HG03439 (cell line): Measurements from ENCODE around the gene MLXIP.

ENCODE experiments used
- ATAC-seq: cut with Tn5 transposase; IDR thresholded peaks from one replicate; pipeline ENCODE4 v1.9.1; 2021; ENCODE audit warnings: mild to moderate bottlenecking, moderate library complexity; ENCODE audit not compliant: unreplicated experiment

The MLXIP gene

DNA sequence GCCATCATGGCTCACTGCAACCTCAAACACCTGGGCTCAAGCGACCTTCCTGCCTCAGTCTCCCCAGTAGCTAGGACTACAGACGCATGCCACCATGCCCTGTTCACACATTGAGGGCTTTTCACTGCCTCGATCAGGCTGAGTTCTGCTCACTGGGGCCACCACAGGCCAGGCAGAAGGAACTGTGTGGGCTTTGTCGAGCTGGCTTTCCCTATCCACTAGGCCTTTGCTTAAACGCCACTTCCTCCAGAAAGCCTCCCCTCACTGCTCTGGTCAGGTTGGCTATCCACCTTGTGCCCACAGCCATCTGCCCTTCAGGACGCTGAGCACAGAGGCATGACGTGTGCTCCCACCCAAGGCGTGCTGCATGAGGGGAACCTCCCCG is 45.2 kb downstream of the MLXIP start:
- no peak for ATAC-seq

DNA sequence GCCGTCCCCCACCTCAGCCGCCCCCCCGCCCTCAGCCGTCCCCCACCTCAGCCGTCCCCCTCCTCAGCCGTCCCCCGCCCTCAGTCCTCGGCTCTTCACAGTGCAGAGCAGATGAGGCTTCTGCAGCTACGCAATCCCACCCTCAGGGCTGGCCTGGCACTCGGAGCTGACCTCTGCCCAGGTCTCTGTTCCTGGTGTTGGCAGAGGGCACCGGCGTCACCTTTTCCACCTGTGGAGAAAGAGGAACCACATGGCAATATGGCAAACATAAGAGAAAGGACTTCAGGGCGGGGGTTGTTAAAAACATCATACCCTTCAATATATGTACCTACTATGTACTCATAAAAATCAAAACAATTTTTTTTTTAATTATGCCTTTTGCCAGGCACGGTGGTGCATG is 45.8 kb downstream of the MLXIP start:
- ATAC-seq: no peak

DNA sequence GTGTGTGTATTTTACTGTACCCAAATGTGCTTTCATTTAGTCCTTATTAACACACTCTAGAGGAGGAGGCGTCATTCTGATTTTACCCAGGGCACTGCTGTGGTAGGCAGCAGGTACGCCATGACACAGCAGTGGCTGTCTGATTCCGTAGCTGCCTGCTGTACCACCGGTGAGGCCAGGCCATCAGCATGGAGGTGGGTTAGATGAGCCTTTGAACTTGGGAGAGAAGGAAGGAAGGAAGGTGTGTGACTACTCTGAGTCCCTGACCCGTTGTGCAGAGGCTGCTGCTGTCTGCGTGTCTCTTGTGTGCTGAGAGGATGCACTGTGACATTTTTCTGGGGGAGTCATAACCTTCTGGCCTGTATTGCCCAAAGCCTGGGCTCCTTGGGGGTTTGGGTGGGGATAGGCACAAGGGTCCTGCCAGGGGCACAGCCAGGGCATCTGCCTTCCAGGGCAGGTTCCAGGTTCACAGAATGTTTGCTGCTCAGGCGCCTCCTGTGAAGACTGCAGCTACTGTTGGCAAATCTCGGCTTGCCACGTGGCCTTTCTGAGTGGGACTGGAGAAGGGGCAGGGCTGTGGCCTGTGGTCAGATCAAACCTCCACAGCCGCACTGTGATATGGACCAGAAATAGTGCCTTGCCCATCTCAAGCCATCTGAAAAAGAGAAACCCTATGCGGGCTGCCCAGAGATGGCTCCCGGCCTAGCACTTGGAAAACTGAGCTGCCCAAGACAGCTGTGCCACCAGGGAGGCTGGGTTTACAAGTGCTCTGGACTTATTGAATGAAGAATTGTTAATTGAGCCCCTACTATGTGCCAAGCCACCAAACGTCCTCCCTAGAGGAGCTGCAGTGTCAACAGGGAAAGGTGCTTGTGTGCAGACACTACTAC is 47.1 kb downstream of the MLXIP start:
- no peak for ATAC-seq

DNA sequence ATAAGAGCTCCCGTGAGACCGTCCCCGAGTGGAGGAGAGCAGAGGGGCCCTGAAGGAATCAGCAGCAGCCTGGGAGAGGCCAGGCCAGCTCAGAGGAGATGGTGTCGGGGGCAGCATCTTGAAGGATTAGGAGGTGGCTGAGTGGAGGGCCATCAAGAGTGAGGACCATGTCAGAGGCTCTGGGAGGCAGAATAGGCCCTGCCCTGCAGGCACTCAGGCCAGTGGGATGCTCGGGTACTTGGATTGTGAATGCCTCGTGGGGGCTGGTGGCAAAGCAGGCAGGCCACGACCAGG is 47.7 kb downstream of the MLXIP start:
- ATAC-seq: no peak

DNA sequence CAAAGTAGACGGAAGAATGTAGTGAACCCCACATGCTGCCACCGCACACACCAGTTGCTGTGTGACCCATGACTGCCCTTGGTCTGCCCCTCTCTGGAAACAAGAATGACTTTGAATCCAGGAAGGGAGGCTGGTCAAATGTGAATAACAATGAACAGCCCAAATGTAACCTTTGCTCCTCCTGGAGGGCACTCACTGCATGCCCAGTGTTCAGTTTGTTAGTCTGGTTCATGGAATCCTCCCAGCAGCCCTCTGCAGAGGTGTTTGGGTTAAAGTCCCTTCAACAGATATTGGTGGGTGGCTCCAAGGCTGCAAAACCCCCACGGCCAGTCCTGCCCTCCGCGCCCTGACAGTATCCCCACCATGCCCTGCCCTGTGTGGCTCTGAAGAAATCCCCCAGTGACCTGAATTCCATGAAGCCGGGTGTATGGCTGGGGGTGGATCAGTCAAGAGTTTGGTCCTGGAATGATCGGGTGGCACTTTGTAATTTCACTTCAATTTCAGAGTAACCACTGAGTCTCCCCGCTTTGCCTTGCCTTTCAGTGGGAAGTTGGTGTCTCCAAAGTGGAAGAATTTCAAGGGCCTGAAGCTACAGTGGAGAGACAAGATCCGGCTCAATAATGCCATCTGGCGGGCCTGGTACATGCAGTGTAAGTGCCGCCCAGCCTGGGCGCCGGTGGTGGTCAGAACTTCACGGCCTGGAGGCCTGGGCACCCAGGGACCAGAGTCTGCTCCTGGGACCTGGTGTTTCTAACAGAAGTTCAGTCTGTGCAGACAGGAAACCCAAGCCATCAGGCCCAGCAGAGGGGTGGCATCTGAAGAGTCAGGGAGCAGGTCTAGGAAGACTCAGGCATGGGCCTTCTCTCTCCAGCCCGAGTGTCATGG is 48.4 kb downstream of the MLXIP start:
- ATAC-seq: no peak

DNA sequence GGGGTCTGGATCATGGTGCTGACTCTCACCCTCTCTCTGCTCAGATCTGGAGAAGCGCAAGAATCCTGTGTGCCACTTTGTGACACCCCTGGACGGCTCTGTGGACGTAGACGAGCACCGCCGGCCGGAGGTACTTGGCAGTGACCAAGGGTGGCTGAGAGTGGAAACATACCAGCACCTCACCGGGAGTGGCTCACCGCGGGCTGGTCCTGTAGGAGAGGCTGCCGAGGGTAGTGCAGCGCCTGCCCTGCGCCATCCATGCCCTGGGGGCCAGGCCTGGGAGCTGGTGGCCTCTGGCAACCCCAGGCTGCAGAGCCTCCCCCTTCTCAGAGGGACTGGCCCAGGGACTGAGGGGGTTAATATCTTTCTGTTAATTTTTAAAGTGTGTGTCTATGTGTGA is 49.3 kb downstream of the MLXIP start:
- ATAC-seq: no peak

DNA sequence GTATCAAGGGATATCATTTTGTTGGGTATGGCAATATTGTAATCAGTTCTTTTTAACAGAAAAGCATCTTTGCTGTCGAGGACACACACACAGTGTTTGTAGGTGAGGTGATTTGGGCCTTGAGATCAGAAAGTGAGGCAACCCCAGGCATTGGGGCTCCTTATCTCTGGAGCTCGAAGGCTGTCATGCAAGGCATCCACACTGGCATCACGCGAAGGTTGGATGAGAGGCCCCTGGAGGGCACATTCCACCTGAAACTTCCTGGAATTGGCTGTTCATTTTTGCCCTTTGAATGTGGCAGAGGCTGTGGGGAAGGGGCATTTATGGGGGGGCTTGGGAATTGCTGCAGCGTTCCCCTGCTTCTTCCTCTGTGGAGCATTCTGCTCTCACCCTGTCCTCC is 49.9 kb downstream of the MLXIP start:
- no peak for ATAC-seq

DNA sequence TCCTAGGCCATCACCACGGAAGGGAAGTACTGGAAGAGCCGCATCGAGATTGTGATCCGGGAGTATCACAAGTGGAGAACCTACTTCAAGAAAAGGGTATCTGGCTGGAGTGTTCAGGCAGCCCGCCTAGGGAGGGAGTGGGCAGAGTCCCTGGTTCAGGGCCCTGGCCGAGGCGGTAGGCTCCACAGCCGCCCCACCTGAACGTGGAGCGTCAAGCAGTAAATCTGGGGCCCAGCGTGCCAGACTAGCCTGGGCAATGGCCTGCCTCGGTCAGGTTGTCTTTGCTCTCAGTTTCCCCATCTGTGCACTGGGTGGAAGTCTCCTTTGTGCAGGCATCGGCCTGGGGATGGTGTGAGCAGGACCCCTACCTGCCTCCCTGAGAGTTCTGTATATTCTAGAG is 50.6 kb downstream of the MLXIP start:
- ATAC-seq: no peak

DNA sequence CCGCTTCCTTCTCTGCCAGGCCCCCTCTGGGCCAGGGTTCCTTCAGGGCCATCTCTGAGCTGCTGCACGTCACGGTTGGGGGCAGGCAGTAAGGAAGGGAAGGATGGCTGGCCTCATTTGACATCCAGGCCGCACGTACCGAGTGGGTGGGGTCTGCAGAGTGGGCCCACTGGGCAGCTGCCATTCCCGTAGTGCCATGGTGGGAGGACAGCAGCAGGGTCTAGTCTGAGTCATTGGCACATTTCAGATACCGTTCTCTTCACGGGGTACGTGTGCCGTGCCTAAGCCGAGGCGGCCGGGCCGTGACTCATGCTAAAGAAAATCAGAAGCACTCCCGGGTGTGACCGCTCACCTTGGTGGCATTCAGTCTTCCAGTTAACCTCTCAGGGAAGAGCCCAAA is 51.6 kb downstream of the MLXIP start:
- no peak for ATAC-seq

DNA sequence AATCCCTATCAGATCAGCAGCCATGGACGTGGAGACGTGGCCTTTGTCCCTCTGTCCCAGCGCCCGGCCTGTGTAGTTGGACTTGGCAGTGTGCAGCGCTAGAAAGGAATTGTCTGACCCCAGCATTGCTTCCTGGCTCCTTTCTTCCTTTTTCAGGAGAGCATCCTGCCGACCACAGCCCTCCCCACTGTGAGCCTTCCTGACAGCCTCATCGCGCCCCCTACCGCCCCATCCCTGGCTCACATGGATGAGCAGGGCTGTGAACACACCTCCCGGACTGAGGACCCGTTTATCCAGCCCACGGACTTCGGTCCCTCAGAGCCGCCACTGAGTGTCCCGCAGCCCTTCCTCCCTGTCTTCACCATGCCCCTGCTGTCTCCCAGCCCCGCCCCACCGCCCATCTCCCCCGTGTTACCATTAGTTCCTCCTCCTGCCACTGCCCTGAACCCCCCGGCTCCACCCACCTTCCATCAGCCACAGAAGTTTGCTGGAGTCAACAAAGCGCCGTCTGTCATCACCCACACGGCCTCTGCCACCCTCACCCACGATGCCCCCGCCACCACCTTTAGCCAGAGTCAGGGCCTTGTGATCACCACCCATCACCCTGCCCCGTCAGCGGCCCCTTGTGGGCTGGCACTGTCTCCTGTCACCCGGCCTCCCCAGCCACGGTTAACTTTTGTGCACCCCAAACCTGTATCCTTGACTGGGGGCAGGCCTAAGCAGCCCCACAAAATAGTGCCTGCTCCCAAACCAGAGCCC is 54.8 kb downstream of the MLXIP start:
- ATAC-seq: no peak

DNA sequence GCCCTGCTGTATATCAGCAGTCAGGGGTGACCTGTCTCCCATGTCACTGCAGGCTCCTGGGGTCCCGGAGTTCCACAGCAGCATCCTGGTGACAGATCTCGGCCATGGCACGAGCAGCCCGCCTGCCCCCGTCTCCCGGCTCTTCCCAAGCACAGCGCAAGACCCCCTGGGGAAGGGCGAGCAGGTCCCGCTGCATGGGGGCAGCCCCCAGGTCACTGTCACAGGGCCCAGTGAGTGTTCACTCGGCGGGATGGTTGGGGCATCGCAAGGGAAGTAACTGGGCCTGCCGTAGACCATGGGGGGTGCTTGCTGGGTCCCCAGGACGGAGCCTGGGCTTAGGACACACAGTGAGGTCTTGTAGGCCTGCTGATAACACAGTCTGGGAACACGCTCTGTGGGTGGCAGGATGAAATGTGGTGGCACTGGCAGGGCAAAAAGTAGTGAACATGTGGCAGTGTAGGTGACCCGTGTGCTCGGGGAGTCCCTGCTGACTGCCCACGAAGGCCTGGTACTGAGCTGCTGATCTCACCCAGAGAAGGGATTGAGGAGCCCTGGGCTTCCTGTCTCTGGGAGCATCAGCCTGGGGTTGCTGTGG is 57.0 kb downstream of the MLXIP start:
- ATAC-seq: no peak

DNA sequence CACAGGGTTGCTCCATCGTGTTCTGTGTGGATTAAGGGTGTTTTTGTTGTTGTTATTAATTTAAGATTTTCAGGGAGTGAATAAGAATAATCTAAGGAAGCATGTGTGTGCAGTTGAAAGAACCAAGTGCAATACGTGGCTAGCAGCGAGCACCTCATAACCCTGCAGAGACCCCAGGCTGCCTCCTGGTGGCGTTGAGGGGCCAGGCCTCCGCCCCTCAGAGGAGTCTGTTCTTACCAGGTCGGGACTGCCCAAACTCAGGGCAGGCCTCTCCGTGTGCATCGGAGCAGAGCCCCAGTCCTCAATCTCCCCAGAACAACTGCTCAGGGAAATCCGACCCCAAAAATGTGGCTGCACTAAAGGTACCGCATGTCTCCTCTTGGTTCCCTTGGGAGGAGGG is 58.7 kb downstream of the MLXIP start:
- ATAC-seq: no peak

DNA sequence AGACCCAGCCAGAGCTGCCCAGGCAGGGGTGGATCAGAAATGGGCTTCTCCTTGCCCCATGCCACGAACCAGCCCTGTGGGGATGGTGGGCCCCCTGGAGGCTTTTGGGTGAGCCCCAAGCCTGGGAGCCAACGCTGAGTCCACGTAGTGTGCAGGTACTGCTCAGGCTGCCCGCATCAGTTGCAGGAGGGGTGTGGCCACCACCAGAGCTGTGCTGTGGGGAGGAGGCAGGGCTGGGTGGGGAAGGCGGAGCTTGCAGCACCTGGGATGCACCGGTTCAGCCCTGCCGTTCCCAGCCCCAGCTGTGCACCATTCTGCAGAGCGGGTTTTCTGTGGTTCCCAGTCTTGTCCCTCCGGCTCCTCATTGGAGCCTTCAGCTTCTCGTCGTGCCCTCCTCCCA is 59.1 kb downstream of the MLXIP start:
- ATAC-seq: no peak

DNA sequence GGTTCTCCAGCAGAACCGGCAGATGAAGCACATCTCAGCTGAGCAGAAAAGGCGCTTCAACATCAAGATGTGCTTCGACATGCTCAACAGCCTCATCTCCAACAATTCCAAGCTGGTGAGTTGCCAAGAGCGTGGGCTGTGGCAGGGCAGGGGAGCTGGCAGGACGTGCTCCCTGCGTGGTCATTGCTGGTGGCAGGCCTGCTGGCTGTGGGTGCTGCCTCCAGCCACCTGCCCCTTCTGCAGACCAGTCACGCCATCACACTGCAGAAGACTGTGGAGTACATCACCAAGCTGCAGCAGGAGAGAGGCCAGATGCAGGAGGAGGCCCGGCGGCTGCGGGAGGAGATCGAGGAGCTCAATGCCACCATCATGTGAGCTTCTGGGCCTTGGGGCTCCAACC is 59.6 kb downstream of the MLXIP start:
- ATAC-seq: no peak

DNA sequence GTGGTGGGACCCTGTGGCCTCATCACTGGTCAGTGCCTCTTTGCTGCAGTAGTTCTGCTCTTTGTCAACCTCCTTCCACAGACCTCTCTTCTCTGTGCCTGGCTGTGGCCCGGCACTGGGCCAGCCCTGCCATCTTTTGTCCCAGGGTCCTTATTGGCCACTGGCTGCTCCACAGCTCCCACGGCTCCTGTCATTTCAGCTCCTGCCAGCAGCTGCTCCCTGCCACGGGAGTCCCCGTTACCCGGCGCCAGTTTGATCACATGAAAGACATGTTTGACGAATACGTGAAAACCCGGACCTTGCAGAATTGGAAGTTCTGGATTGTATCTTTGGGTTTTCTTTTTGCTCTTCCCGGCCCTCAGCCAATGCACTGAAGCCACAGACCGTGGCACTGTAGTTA is 60.1 kb downstream of the MLXIP start:
- ATAC-seq: no peak

DNA sequence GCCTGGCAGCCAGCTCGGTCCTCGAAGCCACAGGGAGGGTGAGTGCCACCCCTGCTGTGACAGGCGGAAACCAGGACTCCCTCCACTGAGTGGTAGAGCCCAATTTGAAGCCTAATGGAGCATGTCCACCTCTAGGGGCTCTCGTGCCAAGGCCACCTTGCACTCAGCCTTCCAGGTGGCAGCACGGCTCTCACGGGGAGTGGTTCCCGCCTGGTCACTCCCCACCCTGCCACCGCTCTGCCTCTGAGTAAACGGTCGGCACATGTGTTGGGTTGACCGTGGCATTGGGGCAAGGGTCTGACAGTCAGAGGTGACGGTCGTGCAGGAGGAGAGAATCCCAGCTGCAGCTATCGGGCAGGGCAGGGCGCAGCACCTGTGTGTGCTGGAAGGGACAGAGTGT is 60.7 kb downstream of the MLXIP start:
- ATAC-seq: no peak

DNA sequence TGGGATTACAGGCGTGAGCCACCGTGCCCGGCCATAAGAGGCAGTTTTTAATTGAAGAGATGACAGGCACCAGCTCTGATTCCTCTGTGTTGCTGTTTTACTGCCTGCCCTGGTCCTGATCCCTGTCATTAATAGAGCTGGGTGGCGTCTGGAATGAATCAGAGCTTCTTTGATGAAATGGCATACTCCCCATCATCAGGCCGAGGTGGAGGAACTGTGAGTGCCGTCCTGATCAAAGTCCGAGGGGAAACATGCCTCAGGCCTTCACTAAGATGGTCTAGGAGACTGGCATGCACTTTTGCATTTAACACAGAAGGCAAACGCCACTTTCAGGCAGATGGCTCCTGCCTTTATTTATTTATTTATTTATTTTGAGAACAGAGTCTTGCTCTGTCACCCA is 61.4 kb downstream of the MLXIP start:
- no peak for ATAC-seq

DNA sequence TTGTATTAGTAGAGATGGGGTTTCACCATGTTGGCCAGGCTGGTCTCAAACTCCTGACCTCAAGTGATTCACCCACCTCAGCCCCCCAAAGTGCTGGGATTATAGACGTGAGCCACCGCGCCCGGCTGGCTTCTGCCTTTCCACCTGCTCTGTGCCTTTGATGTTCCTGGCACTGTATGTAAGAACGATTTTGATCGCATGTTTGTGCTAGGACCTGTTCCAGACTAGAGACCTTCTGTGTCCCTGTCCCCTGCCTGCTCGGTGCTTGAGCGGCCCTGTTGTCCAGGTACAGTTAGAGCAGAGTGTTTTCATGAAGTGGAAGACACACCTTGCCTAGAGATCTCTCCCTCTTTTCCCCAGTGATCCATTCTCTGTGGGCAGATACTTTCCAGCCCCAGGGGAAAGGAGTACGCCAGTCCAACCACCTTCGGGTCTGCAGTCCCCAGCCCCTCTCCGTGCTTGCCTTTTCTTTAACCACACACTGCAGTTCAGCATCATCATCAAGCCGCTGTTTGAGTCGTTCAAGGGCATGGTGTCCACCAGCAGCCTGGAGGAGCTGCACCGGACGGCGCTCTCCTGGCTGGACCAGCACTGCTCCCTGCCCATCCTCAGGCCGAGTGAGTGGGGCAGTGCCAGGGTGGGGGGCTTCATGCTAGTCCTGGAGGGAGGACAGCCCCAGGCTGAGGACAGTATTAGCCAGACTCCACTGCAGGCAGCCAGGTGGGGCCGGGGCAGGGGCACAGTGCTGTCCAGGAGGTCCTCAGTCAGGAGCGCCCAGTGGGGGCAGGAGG is 62.1 kb downstream of the MLXIP start:
- ATAC-seq: no peak

DNA sequence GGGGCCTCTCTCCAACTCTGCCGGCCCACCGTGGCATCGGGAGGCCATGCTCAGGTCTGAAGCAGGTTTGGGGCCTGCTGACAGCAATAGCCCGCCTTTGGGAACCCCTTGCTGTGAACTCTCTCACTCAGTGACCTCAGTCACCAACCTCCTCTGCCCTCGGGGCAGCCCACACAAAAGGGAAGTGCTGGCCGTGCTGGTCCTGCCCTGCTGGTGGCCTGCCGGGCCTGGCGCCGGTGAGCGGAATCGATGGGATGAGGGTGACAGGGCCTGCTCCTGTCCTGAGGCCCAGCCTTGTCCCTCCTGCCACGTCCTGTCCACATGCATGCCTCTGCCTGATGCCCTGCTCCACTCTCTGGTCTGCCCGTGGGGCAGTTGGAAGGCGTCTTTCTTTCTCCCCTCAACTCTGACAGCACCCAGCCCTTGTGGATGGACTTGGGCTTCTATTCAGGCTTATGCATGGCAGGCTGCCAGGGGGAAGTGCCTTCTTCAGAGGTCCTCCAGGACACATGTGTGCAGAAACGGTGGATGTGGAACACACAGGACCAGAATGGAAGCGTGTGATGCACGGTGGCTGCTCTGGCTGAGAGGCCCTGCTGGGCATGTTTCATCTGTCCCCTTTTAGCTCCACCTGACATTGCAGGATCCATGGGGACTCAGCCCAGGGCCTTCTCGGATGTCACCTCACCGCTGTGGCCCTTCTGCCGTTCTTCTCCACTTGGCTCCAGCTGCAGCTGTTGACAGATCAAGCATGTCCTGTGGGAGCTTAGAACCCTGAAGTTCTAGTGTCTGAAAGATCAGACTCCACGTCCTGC is 63.6 kb downstream of the MLXIP start:
- ATAC-seq: no peak

DNA sequence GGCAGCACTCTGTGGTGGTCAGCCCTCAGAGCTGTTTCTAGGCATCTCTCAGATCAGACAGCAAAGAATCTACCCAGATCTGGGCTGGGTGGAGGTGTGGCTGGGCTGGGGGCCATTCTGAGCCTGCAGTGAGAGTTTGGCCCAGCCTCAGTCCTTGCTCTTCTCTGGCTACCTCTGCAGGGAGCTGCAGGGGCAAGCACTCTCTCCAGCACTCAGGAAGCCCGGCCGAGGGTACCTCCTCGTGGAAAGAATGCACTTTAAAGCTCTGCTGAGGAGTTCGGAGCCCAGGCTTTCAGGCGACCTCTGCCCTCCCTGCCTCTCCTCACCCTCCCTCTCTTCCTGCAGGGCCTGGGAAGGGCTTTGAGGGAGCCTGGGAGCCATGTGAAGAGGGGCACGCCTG is 64.3 kb downstream of the MLXIP start:
- ATAC-seq: no peak
